ENCODE data around the gene GDF7.

Gene GDF7

DNA sequence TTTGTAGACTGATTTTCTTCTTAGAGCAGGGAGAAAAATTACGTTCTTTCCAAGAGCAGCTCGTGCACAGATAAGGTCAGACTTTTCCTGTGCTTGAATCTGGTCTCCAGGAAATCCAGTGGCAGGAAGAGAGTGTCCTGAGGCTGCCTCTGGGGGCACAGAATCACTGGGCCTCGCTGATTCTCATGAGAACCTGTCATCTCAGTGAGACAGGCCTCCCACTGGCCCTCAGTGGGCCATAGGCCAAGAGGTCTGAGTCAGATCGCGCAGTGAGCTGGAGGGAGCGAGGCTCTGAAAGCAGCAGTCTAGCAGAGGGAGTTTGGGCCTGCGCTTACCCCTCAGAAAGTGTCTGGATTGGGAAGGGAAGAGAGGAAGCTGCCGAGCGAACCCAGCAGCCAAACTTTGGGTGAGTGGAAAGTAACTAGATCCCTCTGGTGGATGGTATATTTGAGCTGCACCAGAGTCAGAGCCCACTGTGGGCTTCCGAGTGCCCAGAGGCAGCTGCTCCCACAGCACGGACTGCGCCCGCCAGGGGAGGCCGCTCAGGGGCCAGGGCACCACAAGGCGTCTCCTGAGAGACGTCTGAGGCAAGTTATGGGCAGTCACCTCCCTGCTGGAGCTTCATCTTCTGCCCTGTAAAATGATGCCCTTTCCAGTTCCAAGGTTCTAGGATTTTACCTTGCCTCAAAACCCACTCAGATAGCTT, 8.2 kb downstream of the GDF7 start:
- no peak overlapping the region for H3K4me3 ChIP-seq (ENCODE audit: low read length)
- peaks cover 16% of the 10 kb centered on the region for H3K4me1 ChIP-seq (ENCODE audit: control insufficient read depth, insufficient read depth, low read length)
- no peak for DNase-seq (ENCODE audit: low read depth, low spot score)
- no peak overlapping the region for H3K27ac ChIP-seq (ENCODE audit: low read length)
- no CpG with 5 or more reads among the region's 16 CpGs for WGBS (ENCODE audit: insufficient coverage, insufficient read length)
- H3K9me3 ChIP-seq (ENCODE audit: control insufficient read depth, insufficient read depth, low read length), result no peaks in the 10 kb centered on the region
- H3K36me3 ChIP-seq (ENCODE audit: control insufficient read depth, insufficient read depth, low read length), result no peaks in the 10 kb centered on the region
- peaks cover 34% of the 10 kb centered on the region for H3K27me3 ChIP-seq (ENCODE audit: control insufficient read depth, insufficient read depth, low read length)

DNA sequence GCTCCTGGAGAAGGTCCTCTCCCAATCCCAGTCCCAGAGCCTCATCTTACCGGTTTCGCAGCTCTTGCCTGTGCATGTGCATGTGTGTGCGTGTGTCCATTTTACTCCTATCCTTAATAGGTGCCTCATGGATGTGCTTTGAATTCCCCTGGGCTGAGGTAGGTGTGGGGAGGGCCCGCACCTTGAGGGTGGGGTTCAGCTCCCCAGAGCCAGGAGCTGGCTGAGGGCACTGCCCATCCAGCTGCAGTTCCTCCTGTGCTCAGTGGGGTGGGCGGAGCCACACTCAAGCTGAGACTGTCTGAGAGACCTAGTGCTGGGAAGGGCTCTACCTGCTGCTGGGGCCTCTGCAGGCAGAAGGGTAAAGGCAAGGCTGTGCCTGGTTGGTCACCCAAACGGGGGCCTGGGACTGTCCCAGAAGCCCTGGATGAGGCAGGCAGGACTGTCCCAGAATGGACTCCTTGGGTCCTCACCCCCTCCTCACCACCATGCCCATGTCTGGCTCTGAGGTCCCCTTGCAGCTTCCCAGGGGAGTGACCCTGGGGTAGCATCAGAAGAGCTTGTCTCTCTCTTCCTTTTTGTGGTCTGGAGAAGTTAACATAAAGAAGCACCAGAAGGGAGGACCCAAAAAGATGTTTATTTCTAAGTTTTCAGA, 8.9 kb downstream of the GDF7 start:
- Histone ChIP-seq H3K9me3 (ENCODE audit: control insufficient read depth, insufficient read depth, low read length) (no peaks in the 10 kb centered on the region), H3K27me3 (ENCODE audit: control insufficient read depth, insufficient read depth, low read length) (peaks cover 27% of the 10 kb centered on the region), H3K36me3 (ENCODE audit: control insufficient read depth, insufficient read depth, low read length) (no peaks in the 10 kb centered on the region), H3K4me3 (ENCODE audit: low read length) (no peak overlapping the region), H3K27ac (ENCODE audit: low read length) (no peak overlapping the region), H3K4me1 (ENCODE audit: control insufficient read depth, insufficient read depth, low read length) (peaks cover 16% of the 10 kb centered on the region)
- WGBS (ENCODE audit: insufficient coverage, insufficient read length), result no CpG with 5 or more reads among the region's 6 CpGs
- DNase-seq (ENCODE audit: low read depth, low spot score), result no peak

- Histone ChIP-seq H3K27me3 (ENCODE audit: control insufficient read depth, insufficient read depth, low read length) (peaks cover 19% of the 10 kb centered on the region), H3K27ac (ENCODE audit: low read length) (no peak overlapping the region), H3K36me3 (ENCODE audit: control insufficient read depth, insufficient read depth, low read length) (no peaks in the 10 kb centered on the region), H3K4me1 (ENCODE audit: control insufficient read depth, insufficient read depth, low read length) (peaks cover 10% of the 10 kb centered on the region), H3K9me3 (ENCODE audit: control insufficient read depth, insufficient read depth, low read length) (no peaks in the 10 kb centered on the region), H3K4me3 (ENCODE audit: low read length) (no peak overlapping the region)
- no CpG with 5 or more reads among the region's 12 CpGs for WGBS (ENCODE audit: insufficient coverage, insufficient read length)
- DNase-seq (ENCODE audit: low read depth, low spot score), result no peak
Observed at GRCh38 chr2:20676353-20677215, 9.6 kb downstream of the GDF7 start.

DNA sequence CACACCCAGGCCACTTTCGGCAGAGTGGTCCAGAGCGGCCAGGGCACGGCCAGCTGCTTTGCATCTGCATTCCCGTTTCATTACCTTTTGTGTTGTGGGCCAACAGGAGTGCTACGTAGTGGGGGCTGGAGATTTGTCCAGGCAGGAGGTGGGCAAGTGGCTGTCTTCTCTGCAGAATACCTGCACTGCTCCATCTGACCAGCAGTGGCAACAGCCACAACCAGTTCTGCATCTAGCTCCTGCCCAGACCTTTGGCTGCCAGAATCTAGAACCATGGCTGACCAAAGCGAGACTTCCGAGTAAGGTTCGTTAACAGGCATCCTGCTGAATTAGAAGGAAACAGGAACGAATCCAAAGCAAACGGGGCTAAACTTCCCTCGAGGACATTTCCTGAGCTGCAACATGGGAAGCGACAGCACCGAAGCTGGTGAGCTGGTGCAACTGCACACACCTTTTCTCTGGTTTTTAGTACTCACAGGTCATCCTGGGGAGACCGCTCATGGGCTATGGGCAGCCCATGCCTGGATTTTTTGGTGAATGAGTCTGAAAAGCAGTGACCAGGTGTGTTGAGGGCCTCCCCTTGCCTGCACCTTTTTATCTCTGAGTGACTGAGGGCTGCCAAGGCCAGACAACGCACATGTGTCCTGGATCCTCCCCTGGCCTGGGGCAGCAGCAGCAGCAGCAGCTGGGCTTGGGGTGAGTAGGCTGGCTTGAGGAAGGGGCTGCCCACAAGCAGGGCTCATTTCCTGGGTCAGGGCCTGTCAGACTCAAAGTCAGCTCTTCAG, 10.5 kb downstream of the GDF7 start:
- H3K4me3 ChIP-seq (ENCODE audit: low read length), result no peak overlapping the region
- H3K27ac ChIP-seq (ENCODE audit: low read length), result no peak overlapping the region
- no peaks in the 10 kb centered on the region for H3K36me3 ChIP-seq (ENCODE audit: control insufficient read depth, insufficient read depth, low read length)
- peaks cover 13% of the 10 kb centered on the region; the same call in 1 of the 2 replicates for H3K27me3 ChIP-seq (ENCODE audit: control insufficient read depth, insufficient read depth, low read length)
- no peak for DNase-seq (ENCODE audit: low read depth, low spot score)
- H3K4me1 ChIP-seq (ENCODE audit: control insufficient read depth, insufficient read depth, low read length), result peaks cover 8% of the 10 kb centered on the region
- no CpG with 5 or more reads among the region's 15 CpGs for WGBS (ENCODE audit: insufficient coverage, insufficient read length)
- no peaks in the 10 kb centered on the region for H3K9me3 ChIP-seq (ENCODE audit: control insufficient read depth, insufficient read depth, low read length)

GRCh38 chr2:20678086-20678395, 11.1 kb downstream of the GDF7 start:
- peaks cover 9% of the 10 kb centered on the region; the same call in 1 of the 2 replicates for H3K27me3 ChIP-seq (ENCODE audit: control insufficient read depth, insufficient read depth, low read length)
- no peak overlapping the region for H3K27ac ChIP-seq (ENCODE audit: low read length)
- DNase-seq (ENCODE audit: low read depth, low spot score), result no peak
- no CpG with 5 or more reads among the region's 1 CpG for WGBS (ENCODE audit: insufficient coverage, insufficient read length)
- H3K4me1 ChIP-seq (ENCODE audit: control insufficient read depth, insufficient read depth, low read length), result peaks cover 8% of the 10 kb centered on the region
- H3K36me3 ChIP-seq (ENCODE audit: control insufficient read depth, insufficient read depth, low read length), result no peaks in the 10 kb centered on the region
- H3K9me3 ChIP-seq (ENCODE audit: control insufficient read depth, insufficient read depth, low read length), result no peaks in the 10 kb centered on the region
- H3K4me3 ChIP-seq (ENCODE audit: low read length), result no peak overlapping the region

DNA sequence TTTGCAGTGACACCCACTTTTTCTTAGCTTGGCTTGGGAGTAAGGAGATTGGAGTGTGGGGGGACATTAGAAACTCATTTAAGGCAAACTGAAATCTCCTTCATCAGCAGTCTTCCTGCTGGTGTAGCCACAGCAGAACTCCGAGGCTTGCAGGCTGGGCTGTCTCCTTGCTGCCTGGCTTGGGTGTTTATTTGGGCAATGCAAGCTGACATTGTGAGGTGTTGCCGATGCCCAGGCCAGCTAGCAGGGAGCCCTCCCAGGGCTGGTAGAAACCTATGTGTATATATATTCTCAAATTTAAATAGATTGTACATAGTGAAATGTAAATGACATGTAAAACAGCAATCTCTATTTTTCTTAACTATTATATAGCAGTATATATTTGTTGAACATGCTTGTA, 11.8 kb downstream of the GDF7 start:
- H3K4me3 ChIP-seq (ENCODE audit: low read length), result no peak overlapping the region
- H3K27me3 ChIP-seq (ENCODE audit: control insufficient read depth, insufficient read depth, low read length), result peaks cover 9% of the 10 kb centered on the region; the same call in 1 of the 2 replicates
- no CpG with 5 or more reads among the region's 2 CpGs for WGBS (ENCODE audit: insufficient coverage, insufficient read length)
- no peak for DNase-seq (ENCODE audit: low read depth, low spot score)
- no peaks in the 10 kb centered on the region for H3K36me3 ChIP-seq (ENCODE audit: control insufficient read depth, insufficient read depth, low read length)
- peaks cover 8% of the 10 kb centered on the region for H3K4me1 ChIP-seq (ENCODE audit: control insufficient read depth, insufficient read depth, low read length)
- H3K27ac ChIP-seq (ENCODE audit: low read length), result no peak overlapping the region
- H3K9me3 ChIP-seq (ENCODE audit: control insufficient read depth, insufficient read depth, low read length), result no peaks in the 10 kb centered on the region

- DNase-seq (ENCODE audit: low read depth, low spot score), result no peak
- no peak overlapping the region for H3K27ac ChIP-seq (ENCODE audit: low read length)
Observed at GRCh38 chr2:20680744-20681375, 13.9 kb downstream of the GDF7 start.

GRCh38 chr2:20682167-20682920, 15.4 kb downstream of the GDF7 start:
- no peak for DNase-seq (ENCODE audit: low read depth, low spot score)
- WGBS (ENCODE audit: insufficient coverage, insufficient read length), result no CpG with 5 or more reads among the region's 7 CpGs
- Histone ChIP-seq H3K9me3 (ENCODE audit: control insufficient read depth, insufficient read depth, low read length) (no peaks in the 10 kb centered on the region), H3K4me3 (ENCODE audit: low read length) (no peak overlapping the region), H3K27ac (ENCODE audit: low read length) (no peak overlapping the region), H3K4me1 (ENCODE audit: control insufficient read depth, insufficient read depth, low read length) (no peaks in the 10 kb centered on the region), H3K36me3 (ENCODE audit: control insufficient read depth, insufficient read depth, low read length) (no peaks in the 10 kb centered on the region), H3K27me3 (ENCODE audit: control insufficient read depth, insufficient read depth, low read length) (no peaks in the 10 kb centered on the region)

More at GRCh38 chr2:20680744-20681375, 13.9 kb downstream of the GDF7 start:
- Histone ChIP-seq H3K27me3 (ENCODE audit: control insufficient read depth, insufficient read depth, low read length) (no peaks in the 10 kb centered on the region), H3K36me3 (ENCODE audit: control insufficient read depth, insufficient read depth, low read length) (no peaks in the 10 kb centered on the region), H3K4me1 (ENCODE audit: control insufficient read depth, insufficient read depth, low read length) (no peaks in the 10 kb centered on the region; the same call in 1 of the 2 replicates), H3K9me3 (ENCODE audit: control insufficient read depth, insufficient read depth, low read length) (no peaks in the 10 kb centered on the region), H3K4me3 (ENCODE audit: low read length) (no peak overlapping the region)
- WGBS (ENCODE audit: insufficient coverage, insufficient read length), result no CpG with 5 or more reads among the region's 10 CpGs

DNA sequence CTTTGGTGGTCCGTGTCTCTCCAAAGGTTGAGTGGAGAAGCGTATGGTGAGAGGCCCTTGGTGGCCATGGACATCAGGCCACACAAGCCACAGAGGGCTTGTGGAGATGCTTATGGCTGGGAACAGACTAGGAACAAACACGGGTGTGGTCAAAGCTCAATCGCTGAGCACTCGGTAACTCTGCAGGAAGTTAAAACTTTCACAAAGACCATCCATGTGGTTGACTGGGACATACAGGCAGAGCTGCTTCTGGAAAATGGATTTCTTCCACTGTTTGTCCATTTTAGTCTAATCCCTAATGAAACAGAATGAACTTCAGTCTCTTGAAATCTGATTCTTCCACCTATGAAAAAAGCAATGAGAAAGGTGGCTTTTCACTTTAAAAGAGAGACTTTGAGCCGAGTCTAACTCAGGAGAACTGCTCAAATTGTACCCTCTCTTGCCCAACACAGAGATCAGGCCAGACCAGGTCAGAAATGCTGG, 17.7 kb downstream of the GDF7 start:
- Histone ChIP-seq H3K9me3 (ENCODE audit: control insufficient read depth, insufficient read depth, low read length) (no peaks in the 10 kb centered on the region), H3K4me3 (ENCODE audit: low read length) (no peak overlapping the region), H3K36me3 (ENCODE audit: control insufficient read depth, insufficient read depth, low read length) (no peaks in the 10 kb centered on the region), H3K27me3 (ENCODE audit: control insufficient read depth, insufficient read depth, low read length) (no peaks in the 10 kb centered on the region), H3K4me1 (ENCODE audit: control insufficient read depth, insufficient read depth, low read length) (no peaks in the 10 kb centered on the region), H3K27ac (ENCODE audit: low read length) (no peak overlapping the region)
- WGBS (ENCODE audit: insufficient coverage, insufficient read length), result no CpG with 5 or more reads among the region's 6 CpGs
- no peak for DNase-seq (ENCODE audit: low read depth, low spot score)
